Tibial nerve (tissue), 4 donors: ENCODE results near the gene GPALPP1. TPM values are rescaled to one million over a fixed set of nuclear protein-coding genes. Genes with fewer than 3 reads are reported as not detected.
"Not testable (repeated sequence)": the region's sequence is repeated elsewhere in the genome, so short reads cannot be mapped to it uniquely, and the experiment has no call there.

ENCODE experiments used
- DNase-seq, 2 donors: peaks; one replicate each; pipeline ENCODE4 v3.0.0-alpha.2; 2019; ENCODE audit warnings: low spot score in 2 of 2
- H3K27ac ChIP-seq, 4 donors: fragments of 200-600 bp; sonication (generic) in 3 of 4; one replicate each; pipeline ENCODE4 v1.5.1; 2017 to 2019; ENCODE audit warnings: mild to moderate bottlenecking in 1 of 4
- H3K27me3 ChIP-seq, 2 donors: fragments of 200-600 bp; sonication (generic) in 1 of 2; one replicate each; pipeline versions ENCODE4 v1.5.1 to v1.6.0; 2017 to 2019
- H3K36me3 ChIP-seq, 3 donors: fragments of 200-600 bp; sonication (generic); one replicate each; pipeline ENCODE4 v1.5.1; 2018 to 2019
- H3K4me1 ChIP-seq, 4 donors: fragments of 200-600 bp; sonication (generic) in 3 of 4; one replicate each; pipeline ENCODE4 v1.5.1; 2017 to 2019
- H3K4me3 ChIP-seq, 4 donors: fragments of 200-600 bp; sonication (generic) in 3 of 4; one replicate each; pipeline ENCODE4 v1.5.1; 2017 to 2019; ENCODE audit warnings: mild to moderate bottlenecking in 1 of 4, moderate library complexity in 1 of 4
- H3K9me3 ChIP-seq, 4 donors: fragments of 200-600 bp; sonication (generic) in 3 of 4; one replicate each; pipeline ENCODE4 v1.5.1; 2017 to 2019
- CTCF ChIP-seq, 5 experiments: fragments of 200-600 bp in 3 of 5; fragments of 450-650 bp in 2 of 5; sonication (generic) in 3 of 5; IDR thresholded peaks; one replicate each; pipeline ENCODE4 v1.5.1; 2016 to 2019; ENCODE audit warnings: antibody characterized with exemption in 5 of 5, mild to moderate bottlenecking in 3 of 5, moderate library complexity in 2 of 5
- EP300 ChIP-seq, 2 donors: sonication (generic); formaldehyde crosslinking; IDR thresholded peaks; one replicate each; pipeline ENCODE4 v1.6.1; 2017; ENCODE audit warnings: antibody characterized with exemption in 2 of 2, mild to moderate bottlenecking in 1 of 2
- POLR2A ChIP-seq, 2 donors: fragments of 450-650 bp; IDR thresholded peaks; one replicate each; pipeline ENCODE4 v1.6.1; 2017; ENCODE audit warnings: antibody characterized with exemption in 2 of 2, mild to moderate bottlenecking in 2 of 2, moderate library complexity in 2 of 2
- WGBS, 2 donors: methylation state at CpG; one replicate each; pipeline ENCODE4 v1.1.5; 2018; 5-methylcytosine and 5-hydroxymethylcytosine counted together
- total RNA-seq, 4 donors: library from RNA; depleted of rRNA; stranded (reverse); fragments of >200 nt; gene quantifications; one replicate each; pipeline ENCODE4 v1.1.0, GENCODE V29; 2016

The GPALPP1 gene
- total RNA-seq, 4 donors from 2014 or later: 22.7 to 50.1 (median 30.4) TPM

GRCh38 chr13:45016792-45017425, 27.6 kb downstream of the GPALPP1 start:
- no peaks in the 10 kb centered on the region for H3K9me3 ChIP-seq
- no peaks in the 10 kb centered on the region for H3K4me1 ChIP-seq
- TF ChIP-seq EP300 (IDR thresholded peaks at IDR 0.05) (no peak), CTCF (IDR thresholded peaks at IDR 0.05) (no peak), POLR2A (IDR thresholded peaks at IDR 0.05) (no peak)
- no peak overlapping the region for H3K27ac ChIP-seq
- no peak overlapping the region for H3K4me3 ChIP-seq
- peaks cover 0 to 67% (median 9%) of the 10 kb centered on the region in 3 donors for H3K36me3 ChIP-seq
- 98 to 99% methylated on average over 3 of the region's 3 CpGs for WGBS, 2 donors
- H3K27me3 ChIP-seq: no peaks in the 10 kb centered on the region
- no peak for DNase-seq

DNA sequence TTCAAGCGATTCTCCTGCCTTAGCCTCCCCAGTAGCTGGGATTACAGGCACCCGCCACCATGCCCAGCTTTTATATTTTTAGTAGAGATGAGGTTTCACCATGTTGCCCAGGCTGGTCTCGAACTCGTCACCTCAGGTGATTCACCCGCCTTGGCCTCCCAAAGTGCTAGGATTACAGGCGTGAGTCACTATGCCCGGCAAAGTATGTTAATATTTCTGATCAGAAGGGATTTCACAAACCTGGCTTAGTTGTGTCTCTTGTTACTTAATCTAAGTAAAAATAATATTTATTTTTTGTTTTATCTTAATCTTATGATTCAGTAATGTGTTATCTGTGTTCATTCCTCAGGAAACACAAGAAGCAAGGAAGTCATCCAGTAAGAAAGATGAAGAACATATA, 30.6 kb downstream of the GPALPP1 start:
- not testable (repeated sequence) for H3K4me1 ChIP-seq, H3K9me3 ChIP-seq, H3K4me3 ChIP-seq, H3K27me3 ChIP-seq, H3K27ac ChIP-seq, DNase-seq
- 95 to 98% methylated on average over 7 of the region's 7 CpGs for WGBS, 2 donors
- peaks cover 0 to 76% (median 9%) of the 10 kb centered on the region in 3 donors for H3K36me3 ChIP-seq

DNA sequence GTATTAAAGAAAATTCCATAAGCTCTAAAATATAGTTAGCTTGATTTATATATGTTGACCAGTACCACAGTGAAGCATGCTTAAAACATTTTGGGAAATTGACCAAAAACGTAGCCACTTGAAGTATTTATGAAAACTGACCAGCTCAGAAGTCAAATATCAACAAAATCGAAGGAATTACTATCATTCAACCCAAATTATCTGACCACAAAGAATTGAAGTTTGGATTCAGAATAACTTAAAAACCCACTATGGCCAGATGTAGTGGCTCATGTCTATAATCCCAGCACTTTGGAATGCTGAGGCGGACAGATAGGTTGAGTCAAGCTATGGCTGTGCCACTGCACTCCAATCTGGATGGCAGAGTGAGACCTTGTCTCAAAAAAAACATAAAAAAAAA, 31.9 kb downstream of the GPALPP1 start:
- TF ChIP-seq EP300 (IDR thresholded peaks at IDR 0.05) (no peak), POLR2A (IDR thresholded peaks at IDR 0.05) (no peak), CTCF (IDR thresholded peaks at IDR 0.05) (no peak)
- Histone ChIP-seq H3K9me3 (no peaks in the 10 kb centered on the region), H3K27me3 (no peaks in the 10 kb centered on the region), H3K36me3 (peaks cover 0 to 72% (median under 1%) of the 10 kb centered on the region in 3 donors), H3K27ac (no peak overlapping the region), H3K4me1 (no peaks in the 10 kb centered on the region), H3K4me3 (no peak overlapping the region)
- 93 to 95% methylated on average over 3 of the region's 3 CpGs for WGBS, 2 donors
- DNase-seq: no peak

- Histone ChIP-seq H3K9me3 (no peaks in the 10 kb centered on the region), H3K36me3 (peaks cover 3 to 66% (median 6%) of the 10 kb centered on the region in 3 donors), H3K4me3 (no peak overlapping the region), H3K4me1 (no peaks in the 10 kb centered on the region), H3K27me3 (no peaks in the 10 kb centered on the region), H3K27ac (no peak overlapping the region)
- 95 to 100% methylated on average over 2 of the region's 2 CpGs for WGBS, 2 donors
- TF ChIP-seq POLR2A (IDR thresholded peaks at IDR 0.05) (no peak), EP300 (IDR thresholded peaks at IDR 0.05) (no peak), CTCF (IDR thresholded peaks at IDR 0.05) (no peak)
- no peak for DNase-seq
Measured at GRCh38 chr13:45024847-45025246, 35.5 kb downstream of the GPALPP1 start.

DNA sequence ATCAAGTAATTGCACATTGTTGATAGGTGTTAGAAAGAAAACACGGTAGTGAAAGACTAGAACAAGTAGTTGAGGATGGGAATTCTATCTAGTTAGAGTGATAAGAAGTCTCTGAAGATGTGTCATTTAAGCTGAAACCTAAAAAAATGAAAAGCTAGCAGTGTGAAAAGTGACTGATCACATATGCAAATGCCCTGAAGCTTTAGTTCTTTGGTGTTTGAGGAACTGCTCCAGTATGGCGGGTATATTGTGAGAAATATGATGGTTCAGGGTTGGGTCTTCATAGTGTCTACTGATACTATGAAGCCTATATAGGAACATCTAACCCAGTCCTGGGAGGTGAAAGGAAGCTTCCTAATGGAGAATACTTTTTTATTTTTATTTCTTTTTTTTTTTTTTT, 45.0 kb downstream of the GPALPP1 start:
- no peak for DNase-seq
- 94 to 99% methylated on average over 2 of the region's 2 CpGs for WGBS, 2 donors
- TF ChIP-seq EP300 (IDR thresholded peaks at IDR 0.05) (no peak), POLR2A (IDR thresholded peaks at IDR 0.05) (no peak), CTCF (IDR thresholded peaks at IDR 0.05) (no peak)
- Histone ChIP-seq H3K4me1 (no peaks in the 10 kb centered on the region), H3K9me3 (no peaks in the 10 kb centered on the region), H3K4me3 (no peak overlapping the region), H3K27me3 (no peaks in the 10 kb centered on the region), H3K27ac (no peak overlapping the region), H3K36me3 (peaks cover 0 to 68% (median 0%) of the 10 kb centered on the region in 3 donors)

GRCh38 chr13:45036206-45036605, 46.9 kb downstream of the GPALPP1 start:
- H3K4me1 ChIP-seq: no peaks in the 10 kb centered on the region
- no peak for TF ChIP-seq EP300 (IDR thresholded peaks at IDR 0.05)
- TF ChIP-seq CTCF (IDR thresholded peaks at IDR 0.05): no peak
- no peak for TF ChIP-seq POLR2A (IDR thresholded peaks at IDR 0.05)
- H3K36me3 ChIP-seq: peaks cover 0 to 54% (median 0%) of the 10 kb centered on the region in 3 donors
- H3K9me3 ChIP-seq: no peaks in the 10 kb centered on the region
- DNase-seq: no peak
- no peak overlapping the region for H3K4me3 ChIP-seq
- H3K27ac ChIP-seq: no peak overlapping the region
- H3K27me3 ChIP-seq: no peaks in the 10 kb centered on the region
